ENCODE data around the gene ASAP3.

DNA sequence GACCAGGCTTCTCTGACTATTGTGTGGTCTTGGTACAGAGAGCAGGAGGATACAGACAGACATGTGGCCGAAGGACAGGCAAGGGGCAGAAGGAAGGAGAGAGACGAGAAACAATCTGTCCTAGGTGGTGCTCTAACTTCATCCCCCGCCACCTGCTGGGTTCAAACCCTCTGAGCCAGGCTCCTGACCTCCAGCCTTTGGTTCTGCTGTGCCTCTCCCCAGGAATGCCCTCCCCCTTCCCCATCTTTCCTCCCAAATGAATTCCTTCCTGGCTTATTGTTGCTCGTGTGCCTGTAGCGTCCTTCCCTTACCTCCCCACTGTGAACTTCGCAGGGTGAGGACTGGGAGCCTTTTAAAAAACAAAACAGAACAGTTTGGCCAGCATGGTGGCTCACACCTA lies 64.8 kb downstream of the ASAP3 start:
- TF ChIP-seq EZH2 (IDR thresholded peaks at IDR 0.05; ENCODE audit: borderline replicate concordance, low read depth, low read length, severe bottlenecking) (no peak), CTCF (IDR thresholded peaks at IDR 0.05; ENCODE audit: borderline replicate concordance, extremely low read depth, low read length, poor library complexity, severe bottlenecking) (no peak)
